Brain microvascular endothelial cell (primary cell): ENCODE measurements around the gene ROPN1L.

Experiments
- DNase-seq: peaks from one replicate; pipeline ENCODE4 v3.0.0-alpha.2; 2020
- H3K27ac ChIP-seq: fragments of 250-450 bp; sonication (Bioruptor Pico); 2 replicates; pipeline ENCODE4 v1.5.1; 2020; ENCODE audit warnings: mild to moderate bottlenecking, moderate library complexity
- H3K27me3 ChIP-seq: fragments of 250-450 bp; sonication (Bioruptor Pico); replicated peaks from 2 replicates; pipeline ENCODE4 v1.5.1; 2020; ENCODE audit warnings: mild to moderate bottlenecking
- H3K36me3 ChIP-seq: fragments of 250-450 bp; sonication (Bioruptor Pico); replicated peaks from 2 replicates; pipeline ENCODE4 v1.5.1; 2020; ENCODE audit warnings: mild to moderate bottlenecking
- H3K4me3 ChIP-seq: 2 replicates; pipeline ENCODE4 v1.5.1; 2011; ENCODE audit warnings: low read depth, mild to moderate bottlenecking, control low read depth, low read length, moderate library complexity
- CTCF ChIP-seq: IDR thresholded peaks from 2 replicates; pipeline ENCODE4 v1.5.1; 2011; ENCODE audit warnings: low read depth, mild to moderate bottlenecking, moderate library complexity, low read length, control low read depth, inconsistent platforms; ENCODE audit errors: missing control alignments
- in situ Hi-C: cut with HindIII; loops from 2 replicates; pipeline ENCODE4 v1.10.0; 2017; ENCODE audit warnings: low sequenced_read_pairs, low pct_ligation_motif_present

ROPN1L gene

GRCh38 chr5:10485142-10485795, 43.6 kb downstream of the ROPN1L start:
- DNase-seq, result peak; percentile 99
- in situ Hi-C loops, result loop anchor here (25.0 kb wide), 1 partner anchor 152 kb away; no protein-coding TSS in a partner anchor
- H3K4me3 ChIP-seq, result no peak overlapping the region
- no peaks in the 10 kb centered on the region for H3K36me3 ChIP-seq
- H3K27me3 ChIP-seq, result no peaks in the 10 kb centered on the region
- peak overlapping the region; percentile 79 for H3K27ac ChIP-seq
- TF ChIP-seq CTCF, result no peak

- in situ Hi-C loops, result loop anchor here (25.0 kb wide), 1 partner anchor 151 kb away; no protein-coding TSS in a partner anchor
- TF ChIP-seq CTCF, result no peak
- H3K4me3 ChIP-seq, result no peak overlapping the region
- no peaks in the 10 kb centered on the region for H3K36me3 ChIP-seq
- H3K27me3 ChIP-seq, result no peaks in the 10 kb centered on the region
- DNase-seq, result no peak
- H3K27ac ChIP-seq, result no peak overlapping the region
These were observed 44.2 kb downstream of the ROPN1L start for GRCh38 chr5:10485897-10486296.

- TF ChIP-seq CTCF, result no peak
These were observed 45.0 kb downstream of the ROPN1L start for GRCh38 chr5:10486511-10487344.

GRCh38 chr5:10488144-10488543, 46.5 kb downstream of the ROPN1L start:
- no peak for DNase-seq
- H3K27me3 ChIP-seq, result no peaks in the 10 kb centered on the region
- in situ Hi-C loops, result loop anchor here (25.0 kb wide), 1 partner anchor 149 kb away; no protein-coding TSS in a partner anchor
- H3K27ac ChIP-seq, result no peak overlapping the region
- no peak overlapping the region for H3K4me3 ChIP-seq
- H3K36me3 ChIP-seq, result no peaks in the 10 kb centered on the region
- no peak for TF ChIP-seq CTCF

More at GRCh38 chr5:10486511-10487344, 45.0 kb downstream of the ROPN1L start:
- Histone ChIP-seq H3K4me3 (no peak overlapping the region), H3K27me3 (no peaks in the 10 kb centered on the region), H3K27ac (no peak overlapping the region), H3K36me3 (no peaks in the 10 kb centered on the region)
- no peak for DNase-seq
- in situ Hi-C loops, result loop anchor here (25.0 kb wide), 1 partner anchor 151 kb away; no protein-coding TSS in a partner anchor

GRCh38 chr5:10489810-10490426, 48.2 kb downstream of the ROPN1L start:
- H3K27ac ChIP-seq, result no peak overlapping the region
- in situ Hi-C loops, result loop anchor here (25.0 kb wide), 1 partner anchor 147 kb away; no protein-coding TSS in a partner anchor
- no peak overlapping the region for H3K4me3 ChIP-seq
- no peaks in the 10 kb centered on the region for H3K27me3 ChIP-seq
- no peak for TF ChIP-seq CTCF
- H3K36me3 ChIP-seq, result no peaks in the 10 kb centered on the region
- DNase-seq, result no peak
